ENCODE data around the gene TMEM17.
"Not testable (repeated sequence)": the region's sequence is repeated elsewhere in the genome, so short reads cannot be mapped to it uniquely, and the experiment has no call there.

Gene TMEM17

GRCh38 chr2:62505750-62506420, at the start of gene TMEM17:
Gene TMEM17, minus strand, starts transcription at chr2:62506195. Its CDS starts 66 bp downstream, at chr2:62506129.
- DNase-seq (ENCODE audit: low spot score), result peak; percentile 32

DNA sequence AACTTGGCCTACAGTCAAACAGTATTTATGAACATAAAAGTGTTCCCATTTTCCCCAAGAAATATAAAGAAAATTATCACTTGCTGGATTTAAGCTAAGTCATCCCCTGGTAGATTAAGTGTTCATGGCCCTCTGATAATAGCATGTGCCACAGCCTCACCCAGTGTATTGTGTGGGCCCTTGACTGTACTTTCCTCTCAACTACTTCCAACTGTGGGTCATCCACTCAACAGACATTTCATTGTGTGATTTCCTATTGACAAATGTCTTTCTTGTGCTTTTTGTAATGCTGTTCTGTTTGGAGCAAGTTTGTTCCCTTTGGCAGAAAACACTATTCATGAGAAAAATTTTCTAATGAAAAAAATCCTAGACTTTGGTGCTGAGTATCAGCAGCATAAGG, 48.4 kb upstream of the TMEM17 start:
- no peak for DNase-seq (ENCODE audit: low spot score)

DNA sequence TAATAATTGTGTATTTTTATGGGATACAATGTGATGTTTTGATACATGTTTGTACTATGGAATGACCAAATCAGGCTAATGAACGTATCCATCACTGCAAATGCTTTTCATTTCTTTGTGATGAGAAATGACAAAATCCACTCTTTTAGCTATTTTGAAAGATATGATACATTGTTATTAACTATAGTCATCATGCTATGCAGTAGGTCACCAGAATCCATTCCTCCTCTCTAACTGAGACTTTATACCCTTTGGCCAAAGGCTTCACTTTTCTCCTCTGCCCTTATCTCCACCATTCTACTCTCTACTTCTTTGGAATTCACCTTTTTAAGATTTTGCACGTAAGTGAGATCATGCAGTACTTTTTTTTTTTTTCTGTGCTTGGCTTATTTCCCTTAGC, 44.5 kb upstream of the TMEM17 start:
- no peak for DNase-seq (ENCODE audit: low spot score)

GRCh38 chr2:62547854-62548253, 41.9 kb upstream of the TMEM17 start:
- no peak for DNase-seq (ENCODE audit: low spot score)

DNA sequence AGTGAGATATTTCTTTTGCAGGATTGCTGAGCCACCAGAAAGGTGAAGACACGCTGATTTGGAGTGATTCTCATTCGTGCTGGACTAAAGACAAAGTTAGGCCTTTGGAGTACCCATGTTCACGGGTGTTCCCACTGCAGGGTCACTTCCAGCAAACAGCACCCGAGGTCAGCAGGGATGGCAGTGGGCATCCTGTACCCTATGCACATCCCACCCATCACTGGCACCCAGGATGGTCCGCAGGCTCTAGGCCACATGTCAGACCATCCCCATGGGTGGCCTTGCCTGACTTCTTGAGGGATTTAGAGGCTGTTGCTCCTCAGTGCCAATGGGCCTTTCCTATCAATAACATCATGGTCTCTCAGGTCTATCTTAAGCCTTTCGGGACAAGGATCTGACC, 39.3 kb upstream of the TMEM17 start:
- DNase-seq (ENCODE audit: low spot score), result no peak

GRCh38 chr2:62540408-62541168, 34.6 kb upstream of the TMEM17 start:
- no peak for DNase-seq (ENCODE audit: low spot score)

GRCh38 chr2:62539606-62540407, 33.8 kb upstream of the TMEM17 start:
- no peak for DNase-seq (ENCODE audit: low spot score)

DNA sequence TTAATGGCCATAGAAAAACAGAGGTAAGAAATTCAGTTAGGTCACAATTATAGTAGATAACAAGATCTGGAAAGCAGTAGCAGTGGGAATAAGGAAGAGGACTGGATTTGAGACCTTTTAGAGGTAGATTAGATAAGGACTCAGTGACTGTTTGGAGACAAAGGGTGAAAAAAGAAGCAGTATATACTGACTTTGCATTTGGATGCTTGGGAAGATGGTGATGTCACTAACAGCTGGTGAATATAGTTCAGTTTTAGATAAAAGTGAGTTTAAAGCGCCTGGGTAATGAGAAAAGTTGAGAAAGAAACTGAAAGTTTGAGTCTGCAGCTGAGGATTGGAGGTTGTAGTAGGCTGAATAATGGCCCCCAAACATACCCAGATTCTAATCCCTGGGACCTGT, 32.8 kb upstream of the TMEM17 start:
- DNase-seq (ENCODE audit: low spot score), result no peak

GRCh38 chr2:62537814-62538213, 31.8 kb upstream of the TMEM17 start:
- no peak for DNase-seq (ENCODE audit: low spot score)

GRCh38 chr2:62536873-62537547, 31.0 kb upstream of the TMEM17 start:
- DNase-seq (ENCODE audit: low spot score), result no peak

DNA sequence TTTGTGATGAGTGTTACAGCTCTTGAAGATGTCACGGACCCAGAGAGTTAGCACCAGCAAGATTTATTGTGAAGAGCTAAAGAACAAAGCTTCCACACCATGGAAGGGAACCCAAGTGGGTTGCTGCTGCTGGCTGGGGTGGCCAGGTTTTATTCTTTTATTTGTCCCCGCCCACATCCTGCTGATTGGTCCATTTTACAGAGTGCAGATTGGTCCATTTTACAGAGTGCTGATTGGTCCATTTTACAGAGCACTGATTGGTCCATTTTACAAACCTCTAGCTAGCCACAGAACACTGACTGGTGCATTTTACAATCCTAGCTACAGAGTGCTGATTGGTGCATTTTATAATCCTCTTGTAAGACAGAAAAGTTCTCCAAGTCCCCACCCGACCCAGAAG, 29.5 kb upstream of the TMEM17 start:
- DNase-seq (ENCODE audit: low spot score), result not testable (repeated sequence)

DNA sequence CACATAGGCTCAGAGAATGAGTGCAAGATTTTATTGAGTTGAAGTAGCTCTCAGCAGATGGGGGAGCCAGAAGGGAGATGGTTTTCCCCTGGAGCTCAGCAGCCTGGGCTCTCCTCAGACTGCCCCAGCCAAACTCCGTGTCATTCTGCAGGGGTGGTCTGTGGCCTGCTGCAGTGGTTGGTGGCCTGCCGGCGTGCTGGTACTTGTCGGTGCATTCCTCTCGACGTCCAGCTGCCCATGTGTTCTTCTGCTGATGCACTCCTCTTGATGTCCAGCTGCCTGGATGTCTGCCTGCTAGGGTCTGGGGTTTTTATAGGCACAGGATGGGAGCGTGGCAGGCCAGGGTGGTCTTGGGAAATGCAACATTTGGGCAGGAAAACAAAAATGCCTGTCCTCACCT, 25.6 kb upstream of the TMEM17 start:
- DNase-seq (ENCODE audit: low spot score), result no peak

GRCh38 chr2:62529758-62530157, 23.8 kb upstream of the TMEM17 start:
- DNase-seq (ENCODE audit: low spot score), result no peak

DNA sequence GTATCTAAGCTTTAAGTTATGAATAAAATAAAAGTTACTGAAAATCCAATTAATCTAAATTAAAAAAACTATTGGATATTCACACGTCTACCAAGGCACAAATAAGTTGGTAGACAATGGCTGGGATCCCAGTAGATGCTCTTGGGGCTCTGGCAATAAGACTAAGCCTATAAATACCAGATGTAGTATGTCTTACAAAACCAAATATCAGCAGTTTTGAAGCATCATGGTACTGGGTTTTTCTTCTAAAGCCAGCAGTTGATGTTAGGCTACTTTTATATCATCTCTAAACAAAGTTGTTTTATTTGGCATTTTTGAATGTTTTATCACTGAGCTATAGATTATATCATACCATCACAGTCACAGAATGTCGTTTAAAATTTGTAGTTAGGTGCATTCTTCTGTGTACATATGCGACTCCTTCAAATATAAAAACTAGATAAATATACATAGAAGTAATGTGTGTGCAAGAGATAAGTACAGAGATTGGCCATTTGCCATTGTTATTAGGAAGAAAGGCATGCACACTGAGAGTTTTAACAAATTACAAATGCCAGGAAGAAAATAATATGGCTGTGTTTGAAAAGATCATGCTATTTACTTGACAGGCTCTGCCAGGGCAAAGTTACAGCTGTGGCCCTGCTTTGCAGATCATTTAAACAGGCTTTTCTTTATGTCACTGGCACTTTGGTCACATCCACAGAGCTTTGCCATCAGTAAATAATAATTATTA, 21.6 kb upstream of the TMEM17 start:
- no peak for DNase-seq (ENCODE audit: low spot score)

GRCh38 chr2:62526531-62527381, 20.8 kb upstream of the TMEM17 start:
- DNase-seq (ENCODE audit: low spot score), result no peak

- no peak for DNase-seq (ENCODE audit: low spot score)
These were observed 19.7 kb upstream of the TMEM17 start for GRCh38 chr2:62525549-62526269.

DNA sequence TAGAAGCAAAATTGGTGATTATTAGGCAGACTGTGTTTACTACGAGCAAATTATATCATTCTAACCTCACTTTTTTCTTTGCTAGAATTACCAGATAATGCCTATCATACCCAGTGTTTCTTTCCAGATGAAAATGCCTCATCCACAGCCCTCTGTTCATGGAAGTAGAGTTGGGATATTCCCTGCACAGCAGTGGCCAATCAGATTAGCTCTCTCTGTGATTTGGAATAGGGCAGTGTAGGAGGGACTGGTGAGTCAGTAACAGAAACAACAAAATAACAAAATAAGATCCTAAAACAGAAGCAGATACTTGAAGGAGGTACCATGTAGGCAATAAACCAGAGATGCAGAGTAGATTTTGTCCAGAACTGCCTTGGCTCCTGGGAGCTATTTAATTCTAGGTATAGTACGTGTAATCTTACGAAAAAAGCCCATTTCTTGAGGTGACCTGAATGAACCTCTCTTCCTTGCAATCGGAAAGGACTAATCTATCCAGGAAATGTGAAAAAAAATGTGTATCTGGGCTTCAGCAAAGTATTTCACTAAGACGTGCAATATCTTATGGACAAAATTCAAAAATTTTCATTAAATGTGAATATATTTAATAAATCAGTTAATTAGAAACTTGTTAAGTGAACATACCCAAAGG, 18.4 kb upstream of the TMEM17 start:
- DNase-seq (ENCODE audit: low spot score), result no peak

DNA sequence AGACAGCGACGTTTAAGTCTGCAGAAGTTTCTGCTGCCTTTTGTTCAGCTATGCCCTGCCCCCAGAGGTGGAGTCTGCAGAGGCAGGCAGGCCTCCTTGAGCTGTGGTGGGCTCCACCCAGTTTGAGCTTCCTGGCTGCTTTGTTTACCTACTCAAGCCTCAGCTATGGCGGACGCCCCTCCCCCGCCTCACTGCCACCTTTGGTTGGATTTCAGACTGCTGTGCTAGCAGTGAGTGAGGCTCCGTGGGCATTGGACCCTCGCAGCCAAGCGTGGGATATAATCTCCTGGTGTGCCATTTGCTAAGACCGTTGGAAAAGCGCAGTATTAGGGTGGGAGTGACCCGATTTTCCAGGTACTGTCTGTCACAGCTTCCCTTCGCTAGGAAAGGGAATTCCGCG, 15.1 kb upstream of the TMEM17 start:
- not testable (repeated sequence) for DNase-seq (ENCODE audit: low spot score)

- no peak for DNase-seq (ENCODE audit: low spot score)
These were observed 6.4 kb upstream of the TMEM17 start for GRCh38 chr2:62512384-62512783.
